Cardiac fibroblast (primary cell): ENCODE measurements around the gene NME8.

Experiments
- DNase-seq, 2 donors: peaks; one replicate each; pipeline versions ENCODE4 v3.0.0 to v3.0.0-alpha.2; 2010; ENCODE audit warnings: low read depth in 2 of 2
- H3K4me3 ChIP-seq, 2 donors: replicated peaks in 1 of 2; 1 replicate in 1 of 2; 2 replicates in 1 of 2; pipeline ENCODE4 v1.5.1; 2011; ENCODE audit warnings: low read depth in 2 of 2, low read length in 2 of 2, mild to moderate bottlenecking in 2 of 2, moderate library complexity in 1 of 2
- TF ChIP-seq, protein P1 (sequence below): IDR thresholded peaks from one replicate; pipeline ENCODE4 v1.5.1; 2011; ENCODE audit warnings: low read depth, mild to moderate bottlenecking, low read length, inconsistent platforms

NME8 gene

DNA sequence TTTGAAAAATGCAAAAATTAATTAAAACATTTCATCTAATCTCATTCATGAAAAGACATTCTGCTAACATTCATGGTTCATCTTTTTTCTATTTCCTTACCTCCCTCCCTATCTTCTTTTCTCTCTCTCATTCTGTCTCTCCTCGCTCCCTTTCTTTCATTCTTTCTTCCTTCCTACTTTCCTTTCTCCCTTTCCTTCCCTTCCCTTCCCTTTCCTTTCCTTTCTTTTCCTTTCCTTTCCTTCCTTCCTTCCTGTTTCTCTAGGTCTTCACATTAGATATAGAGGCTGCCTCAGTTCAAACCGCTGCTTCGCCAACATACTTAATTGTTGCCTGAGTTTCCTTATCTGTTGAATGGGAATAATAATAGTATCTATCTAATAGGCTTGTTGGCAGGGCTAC is 46.3 kb downstream of the NME8 start:
- TF ChIP-seq, protein P1, sequence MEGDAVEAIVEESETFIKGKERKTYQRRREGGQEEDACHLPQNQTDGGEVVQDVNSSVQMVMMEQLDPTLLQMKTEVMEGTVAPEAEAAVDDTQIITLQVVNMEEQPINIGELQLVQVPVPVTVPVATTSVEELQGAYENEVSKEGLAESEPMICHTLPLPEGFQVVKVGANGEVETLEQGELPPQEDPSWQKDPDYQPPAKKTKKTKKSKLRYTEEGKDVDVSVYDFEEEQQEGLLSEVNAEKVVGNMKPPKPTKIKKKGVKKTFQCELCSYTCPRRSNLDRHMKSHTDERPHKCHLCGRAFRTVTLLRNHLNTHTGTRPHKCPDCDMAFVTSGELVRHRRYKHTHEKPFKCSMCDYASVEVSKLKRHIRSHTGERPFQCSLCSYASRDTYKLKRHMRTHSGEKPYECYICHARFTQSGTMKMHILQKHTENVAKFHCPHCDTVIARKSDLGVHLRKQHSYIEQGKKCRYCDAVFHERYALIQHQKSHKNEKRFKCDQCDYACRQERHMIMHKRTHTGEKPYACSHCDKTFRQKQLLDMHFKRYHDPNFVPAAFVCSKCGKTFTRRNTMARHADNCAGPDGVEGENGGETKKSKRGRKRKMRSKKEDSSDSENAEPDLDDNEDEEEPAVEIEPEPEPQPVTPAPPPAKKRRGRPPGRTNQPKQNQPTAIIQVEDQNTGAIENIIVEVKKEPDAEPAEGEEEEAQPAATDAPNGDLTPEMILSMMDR: no peak
- no peak overlapping the region for H3K4me3 ChIP-seq
- DNase-seq: no peak

DNA sequence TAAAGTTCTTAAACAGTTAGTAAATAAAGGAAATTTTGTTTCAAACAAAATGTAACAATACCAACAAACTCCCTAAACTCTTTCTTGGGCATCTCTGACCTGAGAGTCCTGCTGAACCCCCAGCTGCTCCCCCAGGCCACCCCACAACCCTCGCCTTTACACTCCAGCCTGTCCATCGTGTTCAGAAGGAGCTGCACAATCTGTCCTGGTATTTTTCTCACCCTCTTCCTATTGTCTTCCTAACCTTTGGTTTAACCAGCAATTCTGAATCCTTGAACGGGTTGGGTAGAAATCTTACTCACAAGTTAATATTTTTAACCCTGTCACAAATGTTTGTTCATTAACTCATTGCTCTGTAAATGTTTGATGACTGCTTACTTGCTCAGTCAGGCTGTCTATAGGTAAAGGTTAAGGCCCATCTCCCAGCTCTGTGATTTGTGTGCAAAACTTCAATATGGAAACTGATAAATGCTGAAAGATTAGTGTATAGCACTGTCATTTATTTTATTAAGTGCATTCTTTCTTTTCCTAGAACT is 51.4 kb downstream of the NME8 start:
- no peak for DNase-seq
- H3K4me3 ChIP-seq: no peak overlapping the region
- TF ChIP-seq, protein P1: no peak

DNA sequence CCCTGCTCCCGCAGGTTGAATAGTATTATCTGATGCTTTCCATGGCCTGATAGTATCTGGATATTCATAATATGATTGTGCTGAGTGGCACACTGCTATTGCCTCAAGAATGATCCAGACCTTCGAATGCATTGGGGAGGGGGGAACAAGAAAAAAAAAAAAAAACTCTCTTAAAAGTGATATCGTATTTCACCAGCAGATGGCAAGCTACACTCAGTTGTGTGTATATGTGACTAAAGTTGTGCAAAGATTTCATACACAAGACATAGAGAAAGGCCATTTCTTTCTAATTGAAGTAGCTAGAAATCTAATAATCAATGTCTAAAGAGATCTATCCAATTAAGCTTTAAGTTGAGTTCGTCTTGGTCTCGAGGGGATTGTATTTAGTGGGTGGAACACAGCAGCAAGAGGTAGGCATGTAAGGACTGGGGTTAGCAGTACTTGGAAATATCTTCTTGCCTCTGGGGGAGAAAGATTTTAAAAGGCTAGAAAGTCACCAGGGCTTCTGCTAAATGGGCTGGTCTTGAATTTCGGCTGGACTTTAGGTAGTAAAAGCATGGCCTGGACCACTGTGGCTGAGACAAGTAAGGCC is 52.9 kb downstream of the NME8 start:
- DNase-seq: peak; percentile 66 to 73
- TF ChIP-seq, protein P1: peak; percentile 54
- H3K4me3 ChIP-seq: no peak overlapping the region

DNA sequence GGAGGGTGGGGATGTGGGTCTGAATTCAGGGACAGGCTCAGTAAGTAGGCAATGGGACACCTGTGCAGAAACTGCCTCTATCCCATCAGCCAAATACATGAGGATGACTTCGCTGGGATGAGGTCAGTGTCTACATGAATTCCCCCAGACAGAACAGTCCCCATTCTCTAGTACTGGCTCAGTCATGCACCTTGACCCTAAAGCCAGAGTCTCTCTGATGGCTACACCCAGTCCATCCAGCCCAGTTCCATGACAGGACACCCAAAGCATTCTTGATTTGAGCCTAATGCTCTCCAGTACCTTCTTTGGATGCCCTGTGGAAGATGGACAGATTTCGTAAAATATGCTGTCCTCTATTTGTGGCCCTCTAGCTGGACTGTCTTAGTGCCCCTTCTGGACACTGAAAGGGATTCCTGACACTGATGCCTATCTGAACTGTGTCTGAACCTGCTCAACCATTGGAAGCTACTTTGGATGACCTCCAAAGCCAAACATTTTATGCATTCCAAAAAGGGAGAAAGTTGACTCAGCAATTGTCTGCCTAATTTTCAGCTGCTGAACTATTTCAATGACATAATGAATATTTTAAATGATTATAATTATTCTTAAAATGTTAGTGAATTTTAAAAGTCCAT is 53.6 kb downstream of the NME8 start:
- no peak overlapping the region for H3K4me3 ChIP-seq
- peak; percentile 67 to 76 for DNase-seq
- TF ChIP-seq, protein P1: no peak

DNA sequence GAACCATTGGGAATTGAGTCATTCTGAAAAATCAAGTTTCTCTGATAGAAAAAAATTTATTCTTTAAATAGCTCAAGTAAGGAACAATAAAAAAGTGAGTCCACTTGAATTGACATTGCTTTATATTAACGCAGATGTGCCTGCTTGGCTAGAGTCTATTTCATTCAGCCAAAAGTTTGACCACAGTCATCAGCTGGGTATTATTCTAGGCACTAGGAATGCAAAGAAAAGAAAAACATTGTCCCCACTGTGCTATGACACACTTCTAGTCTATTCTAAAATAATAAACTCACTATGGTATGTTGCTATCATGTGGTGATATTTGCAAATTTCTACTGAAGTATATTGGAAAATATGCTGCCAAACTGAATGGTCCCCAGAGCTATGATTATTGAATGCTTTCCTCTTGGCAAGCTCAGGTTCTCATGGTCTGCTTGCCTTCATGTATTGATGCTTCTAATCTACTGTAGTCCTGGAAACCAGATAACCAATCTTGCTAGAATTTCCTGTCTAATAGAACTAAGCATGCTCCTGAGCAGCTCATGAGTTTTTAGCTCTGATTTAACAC is 59.9 kb downstream of the NME8 start:
- H3K4me3 ChIP-seq: no peak overlapping the region
- peak in 1 of 2 donors; percentile 92 for DNase-seq
- TF ChIP-seq, protein P1: no peak

DNA sequence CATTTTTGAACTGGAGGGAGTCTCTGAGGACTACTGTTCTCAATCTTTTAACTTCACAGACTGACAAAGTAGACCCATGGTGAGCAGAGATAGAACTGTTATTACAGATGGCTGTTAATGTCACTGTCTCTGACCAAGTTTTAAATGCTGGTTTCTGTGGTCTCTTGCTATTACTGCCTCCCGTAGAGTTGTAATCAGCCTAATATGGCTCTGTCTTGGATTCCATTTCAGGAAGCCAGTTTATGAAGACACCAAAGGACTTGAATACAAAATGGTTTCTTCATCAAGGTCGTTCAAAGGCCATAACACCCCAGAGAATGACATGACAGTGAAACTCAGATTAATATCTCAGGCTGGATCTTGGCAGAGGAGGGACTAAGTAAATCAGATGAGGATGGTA is 64.4 kb downstream of the NME8 start:
- H3K4me3 ChIP-seq: no peak overlapping the region
- no peak for DNase-seq
- TF ChIP-seq, protein P1: no peak
